Measurements from ENCODE around the gene NBPF3.

Gene NBPF3

GRCh38 chr1:21520899-21521716 lies 81.2 kb downstream of the NBPF3 start:
- no peak for DNase-seq

- DNase-seq = no peak
Measured at GRCh38 chr1:21521717-21522060, 81.8 kb downstream of the NBPF3 start.

- no peak for DNase-seq
Measured at GRCh38 chr1:21522525-21523038, 82.6 kb downstream of the NBPF3 start.

GRCh38 chr1:21523297-21523813 lies 83.4 kb downstream of the NBPF3 start:
- no peak for DNase-seq

GRCh38 chr1:21524220-21524619 lies 84.3 kb downstream of the NBPF3 start:
- no peak for DNase-seq

GRCh38 chr1:21524686-21525339 lies 84.9 kb downstream of the NBPF3 start:
- peak; percentile 33 for DNase-seq

GRCh38 chr1:21525340-21525717 lies 85.4 kb downstream of the NBPF3 start:
- DNase-seq = no peak

GRCh38 chr1:21526441-21526840 lies 86.5 kb downstream of the NBPF3 start:
- DNase-seq = no peak

- DNase-seq = no peak
Measured at GRCh38 chr1:21530368-21531016, 90.6 kb downstream of the NBPF3 start.

- no peak for DNase-seq
Measured at GRCh38 chr1:21531241-21531640, 91.3 kb downstream of the NBPF3 start.

GRCh38 chr1:21532496-21532895 lies 92.6 kb downstream of the NBPF3 start:
- no peak for DNase-seq

- no peak for DNase-seq
Measured at GRCh38 chr1:21532992-21533534, 93.1 kb downstream of the NBPF3 start.

GRCh38 chr1:21534146-21534545 lies 94.2 kb downstream of the NBPF3 start:
- DNase-seq = no peak
